Heart right ventricle (tissue), 16 donors: ENCODE results near the gene YIF1A. TPM values are rescaled to one million over a fixed set of nuclear protein-coding genes. Genes with fewer than 3 reads are reported as not detected.
A peak's percentile ranks its signal among the peaks of the same experiment; 100 is the strongest.
"Not testable (repeated sequence)": the region's sequence is repeated elsewhere in the genome, so short reads cannot be mapped to it uniquely, and the experiment has no call there.

Source experiments
- ATAC-seq, 8 donors: fragments of 200-7000 bp; cut with Tn5 transposase; one replicate each; pipeline ENCODE4 v1.9.1; 2020; ENCODE audit warnings: mild to moderate bottlenecking in 8 of 8, moderate library complexity in 8 of 8, moderate number of reproducible peaks in 1 of 8
- DNase-seq, 2 donors: peaks; one replicate each; pipeline ENCODE4 v3.0.0-alpha.2; 2020
- H3K27ac ChIP-seq, 10 donors: fragments of 200-600 bp; sonication (generic) in 2 of 10; one replicate each; pipeline versions ENCODE4 v1.5.0 to v1.8.0; 2020 to 2022; ENCODE audit warnings: mild to moderate bottlenecking in 3 of 10
- H3K27me3 ChIP-seq, 7 donors: fragments of 200-600 bp; one replicate each; pipeline ENCODE4 v1.8.0; 2021 to 2022; ENCODE audit warnings: mild to moderate bottlenecking in 2 of 7
- H3K36me3 ChIP-seq, 9 donors: fragments of 200-600 bp; sonication (generic) in 1 of 9; one replicate each; pipeline versions ENCODE4 v1.5.0 to v1.8.0; 2020 to 2022; ENCODE audit warnings: mild to moderate bottlenecking in 2 of 9
- H3K4me1 ChIP-seq, 9 donors: fragments of 200-600 bp; sonication (generic) in 1 of 9; one replicate each; pipeline versions ENCODE4 v1.5.0 to v1.8.0; 2020 to 2022; ENCODE audit warnings: mild to moderate bottlenecking in 4 of 9
- H3K4me3 ChIP-seq, 10 donors: fragments of 200-600 bp; sonication (generic) in 2 of 10; one replicate each; pipeline versions ENCODE4 v1.5.0 to v1.8.0; 2020 to 2022; ENCODE audit warnings: mild to moderate bottlenecking in 7 of 10, moderate library complexity in 2 of 10
- H3K9me3 ChIP-seq, 11 donors: fragments of 200-600 bp in 10 of 11; sonication (generic) in 2 of 11; one replicate each; pipeline versions ENCODE4 v1.5.0 to v1.8.0; 2013 to 2022; ENCODE audit warnings: mild to moderate bottlenecking in 2 of 11, control low read depth in 1 of 11, moderate library complexity in 1 of 11
- CTCF ChIP-seq, 9 donors: fragments of 200-600 bp; sonication (generic) in 2 of 9; IDR thresholded peaks; one replicate each; pipeline versions ENCODE4 v1.5.0 to v1.8.0; 2021 to 2022; ENCODE audit warnings: antibody characterized with exemption in 9 of 9, mild to moderate bottlenecking in 5 of 9, moderate library complexity in 1 of 9
- WGBS, 2 donors: extraction: QIAGEN DNeasy Blood & Tissue Kit; methylation state at CpG; one replicate each; pipeline ENCODE4 v1.1.7; 2013; ENCODE audit warnings: inconsistent platforms in 1 of 2; 5-methylcytosine and 5-hydroxymethylcytosine counted together
- intact Hi-C, 10 donors: fragments of 100-400 bp; cut with DNase I; formaldehyde crosslinking; loops; one replicate each; pipeline versions ENCODE4 v1.11.1 to v1.14.2; 2022
- polyA plus RNA-seq, 2 donors: library from polyadenylated mRNA; stranded (reverse); fragments of 200-250 nt; gene quantifications; one replicate each; pipeline ENCODE4 v1.2.3, GENCODE V29; 2013
- total RNA-seq, 10 donors: library from RNA; stranded (reverse); fragmentation: NEBNext Ultra II Directional in 3 of 10; extraction: Animal tissue kit (Norgen Biotek cat#: 25700) in 3 of 10; gene quantifications; one replicate each; pipeline versions ENCODE4 v1.2.1 to v1.2.4, GENCODE V29; 2021 to 2023
- donor health status: Arrhythmogenic right ventricular cardiomyopathy.
- donor health status: ischemic (EF 13 %, LVEDD 7.1; RV severe dilation, severe dysfunction).
- donor health status: healthy with polysubstance abuse.
- donor health status: DM: no; HTN: yes; CAD: no.
- donor health status: DM: no; HTN: no; CAD: no.
- donor health status: ischemic (EF 25% LVEDD 6.9; RV normal size, moderate dysfunction).
- donor health status: ischemic (EF 25% LVEDD 5.7; RV mildly dilated, moderate dysfunction).
- donor health status: healthy.
- donor health status: DM: yes; HTN: yes; CAD: no.
- donor health status: Ischemic cardiomyopathy.
- donor health status: ischemic (EF 35%, LVEDD 5.7; RV mildly dilated, moderate dysfunction).
- donor health status: nonischemic (EF 11% LVEDD 7.7; RV severe dilation, severe dysfunction).
- donor health status: DM: yes; HTN: yes; CAD: no.
- donor health status: PGD.
- donor health status: ischemic (EF 29% LVEDD 5.4; RV normal size, mild dysfunction).
- donor health status: nonischemic (EF 23%, LVEDD 6.1; RV moderate dilation, normal function).

Gene YIF1A
- total and polyA plus RNA-seq, 12 donors: 38.3 to 168 (median 54.6) TPM

GRCh38 chr11:66322732-66323427 lies 33.9 kb upstream of the YIF1A start:
- H3K4me1 ChIP-seq: peaks cover 16 to 49% (median 29%) of the 10 kb centered on the region in 9 donors
- H3K9me3 ChIP-seq: no peaks in the 10 kb centered on the region
- peak in 7 of 8 donors; percentile 20 to 66 (median 41) for ATAC-seq
- no peak overlapping the region for H3K4me3 ChIP-seq
- 71 to 75% methylated on average over 11 of the region's 11 CpGs for WGBS, 2 donors
- peak in 1 of 2 donors; percentile 74 for DNase-seq
- peak overlapping the region in 4 of 10 donors; percentile 22 to 58 (median 36) for H3K27ac ChIP-seq
- intact Hi-C loops: no loop called here
- H3K27me3 ChIP-seq: no peaks in the 10 kb centered on the region
- H3K36me3 ChIP-seq: no peaks in the 10 kb centered on the region
- no peak for TF ChIP-seq CTCF (IDR thresholded peaks at IDR 0.05)

- intact Hi-C loops: no loop called here
- WGBS, 2 donors: 86 to 89% methylated on average over 4 of the region's 4 CpGs
- H3K27me3 ChIP-seq: peaks cover 0 to 3% (median 0%) of the 10 kb centered on the region in 7 donors
- no peaks in the 10 kb centered on the region for H3K9me3 ChIP-seq
- H3K4me3 ChIP-seq: no peak overlapping the region
- peaks cover 18 to 48% (median 29%) of the 10 kb centered on the region in 9 donors for H3K4me1 ChIP-seq
- no peaks in the 10 kb centered on the region for H3K36me3 ChIP-seq
- peak overlapping the region in 1 of 10 donors; percentile 58 for H3K27ac ChIP-seq
- DNase-seq (no peak), ATAC-seq (no peak)
- no peak for TF ChIP-seq CTCF (IDR thresholded peaks at IDR 0.05)
Measured at GRCh38 chr11:66321606-66322005, 32.7 kb upstream of the YIF1A start.

- H3K27ac ChIP-seq, H3K36me3 ChIP-seq, H3K9me3 ChIP-seq, ATAC-seq, H3K27me3 ChIP-seq, DNase-seq, intact Hi-C loops, H3K4me3 ChIP-seq: not testable (repeated sequence)
- H3K4me1 ChIP-seq: peaks cover 15 to 48% (median 27%) of the 10 kb centered on the region in 9 donors
- WGBS, 2 donors: 84 to 87% methylated on average over 6 of the region's 6 CpGs
Measured at GRCh38 chr11:66320748-66321147, 31.8 kb upstream of the YIF1A start.

- 88 to 93% methylated on average over 1 of the region's 2 CpGs for whole genome bisulfite sequencing, 2 donors
- ATAC-seq, intact Hi-C loops, H3K9me3 ChIP-seq, H3K27me3 ChIP-seq, H3K4me3 ChIP-seq, H3K27ac ChIP-seq, H3K36me3 ChIP-seq, DNase-seq: not testable (repeated sequence)
- H3K4me1 ChIP-seq: peaks cover 13 to 47% (median 27%) of the 10 kb centered on the region in 9 donors
Measured at GRCh38 chr11:66320289-66320688, 31.3 kb upstream of the YIF1A start.

GRCh38 chr11:66318600-66318970 lies 29.6 kb upstream of the YIF1A start:
- DNase-seq: no peak

More at GRCh38 chr11:66318600-66318970, 29.6 kb upstream of the YIF1A start:
- H3K27me3 ChIP-seq: peaks cover 0 to 6% (median 0%) of the 10 kb centered on the region in 7 donors
- peaks cover 13 to 55% (median 28%) of the 10 kb centered on the region in 9 donors for H3K4me1 ChIP-seq
- no peaks in the 10 kb centered on the region for H3K36me3 ChIP-seq
- no peak for ATAC-seq
- intact Hi-C loops: loop anchor here in 1 of 10 donors (10.0 kb wide), 1 partner anchor 66 kb away; no protein-coding TSS in a partner anchor
- WGBS, 2 donors: 76 to 80% methylated on average over 3 of the region's 3 CpGs
- no peak for TF ChIP-seq CTCF (IDR thresholded peaks at IDR 0.05)
- no peaks in the 10 kb centered on the region for H3K9me3 ChIP-seq
- no peak overlapping the region for H3K4me3 ChIP-seq
- H3K27ac ChIP-seq: peak overlapping the region in 8 of 10 donors; percentile 46 to 92 (median 86)
